LNCAP (cell line): ENCODE measurements around the gene CNOT8.
A peak's percentile ranks its signal among the peaks of the same experiment; 100 is the strongest.

Source experiments
- CTCF ChIP-seq: fragments of 450-650 bp; IDR thresholded peaks from 2 replicates; pipeline ENCODE4 v1.5.1; 2017; ENCODE audit warnings: mild to moderate bottlenecking

CNOT8 gene

GRCh38 chr5:154858297-154858971 lies at the start of gene CNOT8:
Gene CNOT8 (plus strand): TSS chr5:154858627. CDS start chr5:154863279, 4,652 bp downstream.
- TF ChIP-seq CTCF, result no peak

GRCh38 chr5:154811239-154811638 lies 47.2 kb upstream of the CNOT8 start:
- no peak for TF ChIP-seq CTCF

GRCh38 chr5:154811653-154812465 lies 46.6 kb upstream of the CNOT8 start:
- peak; percentile 94 for TF ChIP-seq CTCF

- TF ChIP-seq CTCF, result no peak
Measured at GRCh38 chr5:154813158-154813557, 45.3 kb upstream of the CNOT8 start.

GRCh38 chr5:154813736-154814135 lies 44.7 kb upstream of the CNOT8 start:
- TF ChIP-seq CTCF, result no peak

- no peak for TF ChIP-seq CTCF
Measured at GRCh38 chr5:154815025-154815424, 43.4 kb upstream of the CNOT8 start.

GRCh38 chr5:154815684-154816247 lies 42.7 kb upstream of the CNOT8 start:
- TF ChIP-seq CTCF, result no peak
